Activated naive CD8-positive, alpha-beta T cell treated with anti-CD3 and anti-CD28 coated beads, Interleukin-2, amount 10 ng/mL, durations not matched to agents 7 days and 5 days (primary cell): ENCODE results near the gene STK32C. TPM values are rescaled to one million over a fixed set of nuclear protein-coding genes. Genes with fewer than 3 reads are reported as not detected.
"Not testable (repeated sequence)": the region's sequence is repeated elsewhere in the genome, so short reads cannot be mapped to it uniquely, and the experiment has no call there.

Source experiments
- ATAC-seq: fragments of 150-1000 bp; cut with Tn5 transposase; one replicate; pipeline ENCODE4 v1.10.0; 2021; ENCODE audit warnings: low read depth, moderate library complexity
- POLR2A ChIA-PET: fragments of 350-600 bp; sonication (Branson Sonifier 250); formaldehyde crosslinking; loops from one replicate; lab custom pipeline; 2021; ENCODE audit warnings: antibody characterized with exemption; lab: Charles Lee
- DNase-seq: peaks from one replicate; pipeline ENCODE4 v3.0.0; 2021
- H3K27ac Mint-ChIP-seq: one replicate; pipeline ENCODE4 v1.8.0; 2022; ENCODE audit warnings: mild to moderate bottlenecking, mixed read lengths
- H3K27me3 Mint-ChIP-seq: one replicate; pipeline ENCODE4 v1.8.0; 2022; ENCODE audit warnings: mild to moderate bottlenecking, moderate library complexity, mixed read lengths
- H3K36me3 Mint-ChIP-seq: one replicate; pipeline ENCODE4 v1.8.0; 2021; ENCODE audit warnings: mild to moderate bottlenecking, mixed read lengths
- H3K4me1 Mint-ChIP-seq: one replicate; pipeline ENCODE4 v1.8.0; 2021; ENCODE audit warnings: mixed read lengths
- H3K4me3 Mint-ChIP-seq: one replicate; pipeline ENCODE4 v1.8.0; 2022; ENCODE audit warnings: mild to moderate bottlenecking, moderate library complexity, mixed read lengths
- H3K9me3 Mint-ChIP-seq: one replicate; pipeline ENCODE4 v1.8.0; 2021; ENCODE audit warnings: mixed read lengths
- total RNA-seq, 2 experiments: library from RNA; stranded (reverse); gene quantifications; one replicate each; pipeline ENCODE4 v1.2.3, GENCODE V29; 2021

Gene STK32C
- total RNA-seq: 10 to 100 TPM; 12.5 TPM

- POLR2A ChIA-PET: interaction anchor here (1.2 kb wide), 1 partner anchor 13 kb away, joined by 3 read pairs; no protein-coding TSS in a partner anchor
- peaks cover 27% of the 10 kb centered on the region for H3K27me3 Mint-ChIP-seq
Observed at GRCh38 chr10:132307823-132308586, at the start of gene STK32C. Gene STK32C, minus strand, starts transcription at chr10:132307950. Its CDS starts 117 bp downstream, at chr10:132307833.

GRCh38 chr10:132356621-132357195 is 49.0 kb upstream of the STK32C start:
- H3K4me3 Mint-ChIP-seq: no peak overlapping the region
- no peak for DNase-seq
- H3K4me1 Mint-ChIP-seq: peaks cover 2% of the 10 kb centered on the region
- no peaks in the 10 kb centered on the region for H3K36me3 Mint-ChIP-seq
- ATAC-seq: no peak
- H3K27me3 Mint-ChIP-seq: no peaks in the 10 kb centered on the region
- POLR2A ChIA-PET: no interaction called here
- no peaks in the 10 kb centered on the region for H3K9me3 Mint-ChIP-seq
- no peak overlapping the region for H3K27ac Mint-ChIP-seq

More at GRCh38 chr10:132307823-132308586, at the start of gene STK32C:
- H3K27ac Mint-ChIP-seq: peak within 1 kb of the TSS; percentile 70
- peak within 1 kb of the TSS; percentile 84 for H3K4me3 Mint-ChIP-seq
- ATAC-seq: peak; percentile 75
- DNase-seq: peak; percentile 88
- no peaks in the 10 kb centered on the region for H3K9me3 Mint-ChIP-seq
- peaks cover 4% of the 10 kb centered on the region for H3K4me1 Mint-ChIP-seq
- H3K36me3 Mint-ChIP-seq: no peaks in the 10 kb centered on the region

GRCh38 chr10:132355754-132356153 is 48.0 kb upstream of the STK32C start:
- H3K27ac Mint-ChIP-seq: no peak overlapping the region
- no peaks in the 10 kb centered on the region for H3K9me3 Mint-ChIP-seq
- no peak overlapping the region for H3K4me3 Mint-ChIP-seq
- DNase-seq: no peak
- no peaks in the 10 kb centered on the region for H3K27me3 Mint-ChIP-seq
- H3K4me1 Mint-ChIP-seq: peaks cover 2% of the 10 kb centered on the region
- no peaks in the 10 kb centered on the region for H3K36me3 Mint-ChIP-seq
- POLR2A ChIA-PET: no interaction called here
- ATAC-seq: no peak

GRCh38 chr10:132355297-132355696 is 47.5 kb upstream of the STK32C start:
- POLR2A ChIA-PET: no interaction called here
- no peaks in the 10 kb centered on the region for H3K27me3 Mint-ChIP-seq
- H3K9me3 Mint-ChIP-seq: no peaks in the 10 kb centered on the region
- H3K4me3 Mint-ChIP-seq: no peak overlapping the region
- H3K36me3 Mint-ChIP-seq: no peaks in the 10 kb centered on the region
- DNase-seq (no peak), ATAC-seq (no peak)
- H3K27ac Mint-ChIP-seq: no peak overlapping the region
- H3K4me1 Mint-ChIP-seq: peaks cover 2% of the 10 kb centered on the region

- Mint-ChIP-seq H3K4me1 (peaks cover 2% of the 10 kb centered on the region), H3K4me3 (no peak overlapping the region), H3K27me3 (no peaks in the 10 kb centered on the region), H3K36me3 (no peaks in the 10 kb centered on the region), H3K27ac (no peak overlapping the region), H3K9me3 (no peaks in the 10 kb centered on the region)
- DNase-seq: no peak
- no peak for ATAC-seq
- POLR2A ChIA-PET: no interaction called here
Observed at GRCh38 chr10:132354356-132355094, 46.8 kb upstream of the STK32C start.

GRCh38 chr10:132353456-132354355 is 46.0 kb upstream of the STK32C start:
- no peaks in the 10 kb centered on the region for H3K36me3 Mint-ChIP-seq
- peak overlapping the region; percentile 6 for H3K27ac Mint-ChIP-seq
- H3K4me3 Mint-ChIP-seq: no peak overlapping the region
- no peaks in the 10 kb centered on the region for H3K27me3 Mint-ChIP-seq
- ATAC-seq (no peak), DNase-seq (no peak)
- no peaks in the 10 kb centered on the region for H3K9me3 Mint-ChIP-seq
- POLR2A ChIA-PET: no interaction called here
- H3K4me1 Mint-ChIP-seq: peaks cover 2% of the 10 kb centered on the region

- POLR2A ChIA-PET, H3K4me1 Mint-ChIP-seq, H3K9me3 Mint-ChIP-seq, H3K4me3 Mint-ChIP-seq, H3K36me3 Mint-ChIP-seq, H3K27me3 Mint-ChIP-seq: not testable (repeated sequence)
- peak overlapping the region; percentile 6 for H3K27ac Mint-ChIP-seq
- DNase-seq (peak; percentile 82), ATAC-seq (peak; percentile 63)
Observed at GRCh38 chr10:132352462-132353308, 44.9 kb upstream of the STK32C start.

GRCh38 chr10:132351611-132352010 is 43.9 kb upstream of the STK32C start:
- Mint-ChIP-seq H3K36me3 (no peaks in the 10 kb centered on the region), H3K9me3 (no peaks in the 10 kb centered on the region), H3K4me1 (peaks cover 2% of the 10 kb centered on the region), H3K4me3 (no peak overlapping the region), H3K27me3 (no peaks in the 10 kb centered on the region), H3K27ac (no peak overlapping the region)
- ATAC-seq: no peak
- POLR2A ChIA-PET: no interaction called here
- peak; percentile 13 for DNase-seq

- H3K36me3 Mint-ChIP-seq: no peaks in the 10 kb centered on the region
- POLR2A ChIA-PET: no interaction called here
- peak; percentile 14 for DNase-seq
- ATAC-seq: no peak
- peaks cover 2% of the 10 kb centered on the region for H3K4me1 Mint-ChIP-seq
- no peak overlapping the region for H3K4me3 Mint-ChIP-seq
- no peaks in the 10 kb centered on the region for H3K27me3 Mint-ChIP-seq
- H3K9me3 Mint-ChIP-seq: no peaks in the 10 kb centered on the region
- H3K27ac Mint-ChIP-seq: no peak overlapping the region
Observed at GRCh38 chr10:132350946-132351345, 43.2 kb upstream of the STK32C start.

GRCh38 chr10:132350391-132350790 is 42.6 kb upstream of the STK32C start:
- POLR2A ChIA-PET: no interaction called here
- DNase-seq: no peak

GRCh38 chr10:132349766-132350165 is 42.0 kb upstream of the STK32C start:
- DNase-seq (no peak), ATAC-seq (no peak)
- H3K36me3 Mint-ChIP-seq: no peaks in the 10 kb centered on the region
- H3K9me3 Mint-ChIP-seq: no peaks in the 10 kb centered on the region
- H3K27ac Mint-ChIP-seq: no peak overlapping the region
- POLR2A ChIA-PET: no interaction called here
- H3K4me3 Mint-ChIP-seq: no peak overlapping the region
- peaks cover 2% of the 10 kb centered on the region for H3K4me1 Mint-ChIP-seq
- H3K27me3 Mint-ChIP-seq: no peaks in the 10 kb centered on the region

More at GRCh38 chr10:132350391-132350790, 42.6 kb upstream of the STK32C start:
- no peak overlapping the region for H3K27ac Mint-ChIP-seq
- no peaks in the 10 kb centered on the region for H3K27me3 Mint-ChIP-seq
- H3K4me1 Mint-ChIP-seq: peaks cover 2% of the 10 kb centered on the region
- H3K4me3 Mint-ChIP-seq: no peak overlapping the region
- ATAC-seq: no peak
- no peaks in the 10 kb centered on the region for H3K36me3 Mint-ChIP-seq
- H3K9me3 Mint-ChIP-seq: no peaks in the 10 kb centered on the region

GRCh38 chr10:132347931-132348267 is 40.1 kb upstream of the STK32C start:
- no peaks in the 10 kb centered on the region for H3K36me3 Mint-ChIP-seq
- no peak for ATAC-seq
- POLR2A ChIA-PET: no interaction called here
- no peaks in the 10 kb centered on the region for H3K27me3 Mint-ChIP-seq
- no peaks in the 10 kb centered on the region for H3K9me3 Mint-ChIP-seq
- H3K27ac Mint-ChIP-seq: no peak overlapping the region
- H3K4me1 Mint-ChIP-seq: peaks cover 2% of the 10 kb centered on the region
- DNase-seq: no peak
- no peak overlapping the region for H3K4me3 Mint-ChIP-seq
